ELR (cell line): ENCODE data around the gene TLR9.

Experiments used
- DNase-seq: peaks from one replicate; pipeline ENCODE4 v3.0.0-alpha.2; 2015; ENCODE audit warnings: low read depth

TLR9 gene

GRCh38 chr3:52247409-52248164 is 22.1 kb upstream of the TLR9 start:
- no peak for DNase-seq

GRCh38 chr3:52246728-52247408 is 21.4 kb upstream of the TLR9 start:
- DNase-seq, result no peak

GRCh38 chr3:52246264-52246620 is 20.8 kb upstream of the TLR9 start:
- DNase-seq, result no peak

GRCh38 chr3:52245322-52246263 is 20.1 kb upstream of the TLR9 start, which contains the start of gene PPM1M:
TSS of gene PPM1M (plus strand) at chr3:52245759. CDS start at chr3:52245825, 66 bp downstream.
- DNase-seq, result peak; percentile 67

GRCh38 chr3:52243791-52244628 is 18.6 kb upstream of the TLR9 start:
- DNase-seq, result peak; percentile 89

- no peak for DNase-seq
Measured at GRCh38 chr3:52242039-52242438, 16.6 kb upstream of the TLR9 start.

GRCh38 chr3:52240886-52241370 is 15.5 kb upstream of the TLR9 start:
- no peak for DNase-seq

- DNase-seq, result peak; percentile 71
Measured at GRCh38 chr3:52240059-52240885, 14.8 kb upstream of the TLR9 start.

GRCh38 chr3:52238761-52239701 is 13.6 kb upstream of the TLR9 start, which contains the start of gene TWF2:
TSS of gene TWF2 (minus strand) at chr3:52239158. CDS start at chr3:52239016, 142 bp downstream.
- peak; percentile 83 for DNase-seq

- peak; percentile 25 for DNase-seq
Measured at GRCh38 chr3:52238193-52238760, 12.8 kb upstream of the TLR9 start.

GRCh38 chr3:52237657-52238172 is 12.3 kb upstream of the TLR9 start:
- DNase-seq, result peak; percentile 93

- no peak for DNase-seq
Measured at GRCh38 chr3:52237006-52237656, 11.7 kb upstream of the TLR9 start.

- DNase-seq, result no peak
Measured at GRCh38 chr3:52236424-52236886, 11.0 kb upstream of the TLR9 start.

- no peak for DNase-seq
Measured at GRCh38 chr3:52234516-52235447, 9.3 kb upstream of the TLR9 start.

- no peak for DNase-seq
Measured at GRCh38 chr3:52233968-52234367, 8.5 kb upstream of the TLR9 start.

- DNase-seq, result no peak
Measured at GRCh38 chr3:52233108-52233591, 7.7 kb upstream of the TLR9 start.
